ENCODE data around the gene ARHGEF16.
A peak's percentile ranks its signal among the peaks of the same experiment; 100 is the strongest.

DNA sequence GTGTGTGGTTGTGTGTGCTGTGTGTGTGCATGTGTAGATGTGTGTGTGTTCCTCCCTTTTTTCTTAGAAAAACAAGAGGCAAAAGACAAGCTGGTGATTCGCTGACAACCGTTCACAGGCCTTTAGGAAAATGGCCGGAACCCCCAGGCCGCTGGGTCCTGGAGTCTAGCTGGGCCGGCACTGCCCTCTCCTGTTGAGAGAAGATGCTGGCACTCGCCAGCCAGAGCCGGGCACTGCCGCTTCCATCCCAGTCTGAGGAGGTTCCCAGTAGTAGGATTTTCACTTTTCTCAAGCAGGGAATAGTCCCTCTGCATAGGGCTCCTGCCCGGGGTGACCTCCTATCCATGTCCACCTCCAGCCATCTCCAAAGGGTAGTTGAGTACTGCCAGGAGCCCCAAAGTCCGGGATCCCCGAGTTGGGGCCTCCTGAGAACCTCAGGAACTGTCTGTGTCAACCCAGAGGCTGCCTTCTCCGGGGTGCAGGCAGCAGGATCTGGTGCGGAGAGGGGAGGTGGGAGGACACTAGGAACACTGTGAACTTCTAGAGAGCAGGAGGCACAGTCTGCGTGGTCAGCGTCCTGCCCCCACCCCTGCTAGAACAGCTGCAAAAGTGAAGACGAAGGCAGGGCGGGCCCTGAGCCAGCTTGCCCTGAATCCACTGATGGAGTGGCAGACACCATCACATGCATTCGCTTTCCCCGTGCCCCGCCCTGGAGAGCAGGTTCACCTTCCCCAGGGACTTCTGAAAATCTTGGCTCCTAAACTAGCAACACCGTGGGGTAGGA, 44.1 kb upstream of the ARHGEF16 start:
- TF ChIP-seq, protein P1, sequence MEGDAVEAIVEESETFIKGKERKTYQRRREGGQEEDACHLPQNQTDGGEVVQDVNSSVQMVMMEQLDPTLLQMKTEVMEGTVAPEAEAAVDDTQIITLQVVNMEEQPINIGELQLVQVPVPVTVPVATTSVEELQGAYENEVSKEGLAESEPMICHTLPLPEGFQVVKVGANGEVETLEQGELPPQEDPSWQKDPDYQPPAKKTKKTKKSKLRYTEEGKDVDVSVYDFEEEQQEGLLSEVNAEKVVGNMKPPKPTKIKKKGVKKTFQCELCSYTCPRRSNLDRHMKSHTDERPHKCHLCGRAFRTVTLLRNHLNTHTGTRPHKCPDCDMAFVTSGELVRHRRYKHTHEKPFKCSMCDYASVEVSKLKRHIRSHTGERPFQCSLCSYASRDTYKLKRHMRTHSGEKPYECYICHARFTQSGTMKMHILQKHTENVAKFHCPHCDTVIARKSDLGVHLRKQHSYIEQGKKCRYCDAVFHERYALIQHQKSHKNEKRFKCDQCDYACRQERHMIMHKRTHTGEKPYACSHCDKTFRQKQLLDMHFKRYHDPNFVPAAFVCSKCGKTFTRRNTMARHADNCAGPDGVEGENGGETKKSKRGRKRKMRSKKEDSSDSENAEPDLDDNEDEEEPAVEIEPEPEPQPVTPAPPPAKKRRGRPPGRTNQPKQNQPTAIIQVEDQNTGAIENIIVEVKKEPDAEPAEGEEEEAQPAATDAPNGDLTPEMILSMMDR (IDR thresholded peaks at IDR 0.05), result peak; percentile 53
- TF ChIP-seq ZFX (IDR thresholded peaks at IDR 0.05; ENCODE audit: borderline replicate concordance), result no peak
